Esophagus muscularis mucosa (tissue), 4 donors: ENCODE results near the gene LRAT.

Experiments used
- EP300 ChIP-seq: sonication (generic); formaldehyde crosslinking; IDR thresholded peaks from one replicate; pipeline ENCODE4 v1.6.1; 2017; ENCODE audit warnings: antibody characterized with exemption
- POLR2A ChIP-seq: fragments of 450-650 bp; IDR thresholded peaks from one replicate; pipeline ENCODE4 v1.6.1; 2017; ENCODE audit warnings: antibody characterized with exemption, moderate library complexity, mild to moderate bottlenecking, low read depth
- TF ChIP-seq, protein P1 (sequence below), 3 experiments: fragments of 200-600 bp in 2 of 3; fragments of 450-650 bp in 1 of 3; sonication (generic) in 2 of 3; IDR thresholded peaks; one replicate each; pipeline ENCODE4 v1.5.1; 2017 to 2019; ENCODE audit warnings: antibody characterized with exemption in 3 of 3, mild to moderate bottlenecking in 2 of 3, moderate library complexity in 1 of 3

DNA sequence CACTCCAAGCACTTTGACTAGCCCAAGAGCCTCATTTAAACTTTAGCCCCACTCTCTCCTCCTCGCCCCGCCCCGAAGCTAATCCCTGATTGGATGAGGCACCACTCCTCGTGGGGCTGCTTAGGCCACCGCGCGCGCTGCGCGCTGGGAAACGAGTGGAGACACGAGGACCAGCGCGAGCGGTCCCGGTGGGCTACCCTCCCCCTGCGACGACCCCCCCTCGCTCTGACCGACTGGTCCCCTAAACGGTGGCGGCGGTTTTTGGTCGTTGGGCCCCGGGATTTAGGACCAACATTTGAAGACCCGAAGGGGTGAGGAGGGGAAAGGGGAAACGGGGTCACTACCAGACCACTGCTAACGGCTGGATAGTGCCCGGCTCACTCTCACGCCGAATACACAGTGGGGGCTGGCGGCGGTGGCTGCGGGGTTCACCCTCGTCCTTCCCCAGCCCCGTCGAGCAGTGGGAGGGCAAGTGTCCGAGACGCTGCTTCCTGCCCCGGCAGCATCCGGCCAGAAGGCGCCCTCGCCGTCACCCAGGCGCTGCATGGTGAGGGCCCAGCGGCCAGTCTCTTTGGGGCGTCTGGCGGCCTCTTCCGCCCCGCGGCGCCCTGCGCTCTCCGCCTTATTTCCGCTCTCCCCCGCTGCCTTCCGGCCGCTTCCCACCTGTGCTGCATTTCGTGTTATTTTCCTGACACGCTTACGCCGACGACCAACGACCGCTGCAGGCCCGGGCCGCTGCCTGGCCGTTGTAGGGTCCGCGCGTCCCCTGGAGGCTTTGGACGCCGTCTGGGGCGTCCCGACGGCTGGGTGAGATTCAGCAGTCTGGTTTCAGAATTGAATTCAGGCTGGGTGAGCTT, 37.6 kb downstream of the LRAT start, which contains the start of gene RBM46:
- TF ChIP-seq POLR2A (no peak), EP300 (no peak)
- TF ChIP-seq, protein P1, sequence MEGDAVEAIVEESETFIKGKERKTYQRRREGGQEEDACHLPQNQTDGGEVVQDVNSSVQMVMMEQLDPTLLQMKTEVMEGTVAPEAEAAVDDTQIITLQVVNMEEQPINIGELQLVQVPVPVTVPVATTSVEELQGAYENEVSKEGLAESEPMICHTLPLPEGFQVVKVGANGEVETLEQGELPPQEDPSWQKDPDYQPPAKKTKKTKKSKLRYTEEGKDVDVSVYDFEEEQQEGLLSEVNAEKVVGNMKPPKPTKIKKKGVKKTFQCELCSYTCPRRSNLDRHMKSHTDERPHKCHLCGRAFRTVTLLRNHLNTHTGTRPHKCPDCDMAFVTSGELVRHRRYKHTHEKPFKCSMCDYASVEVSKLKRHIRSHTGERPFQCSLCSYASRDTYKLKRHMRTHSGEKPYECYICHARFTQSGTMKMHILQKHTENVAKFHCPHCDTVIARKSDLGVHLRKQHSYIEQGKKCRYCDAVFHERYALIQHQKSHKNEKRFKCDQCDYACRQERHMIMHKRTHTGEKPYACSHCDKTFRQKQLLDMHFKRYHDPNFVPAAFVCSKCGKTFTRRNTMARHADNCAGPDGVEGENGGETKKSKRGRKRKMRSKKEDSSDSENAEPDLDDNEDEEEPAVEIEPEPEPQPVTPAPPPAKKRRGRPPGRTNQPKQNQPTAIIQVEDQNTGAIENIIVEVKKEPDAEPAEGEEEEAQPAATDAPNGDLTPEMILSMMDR (IDR thresholded peaks at IDR 0.05): no peak
